SIG-M5 (cell line): ENCODE measurements around the gene COQ8A.
"Not testable (repeated sequence)": the region's sequence is repeated elsewhere in the genome, so short reads cannot be mapped to it uniquely, and the experiment has no call there.

Experiments used
- DNase-seq: peaks from one replicate; lab custom pipeline; 2025; lab: John Stamatoyannopoulos, UW

Gene COQ8A

DNA sequence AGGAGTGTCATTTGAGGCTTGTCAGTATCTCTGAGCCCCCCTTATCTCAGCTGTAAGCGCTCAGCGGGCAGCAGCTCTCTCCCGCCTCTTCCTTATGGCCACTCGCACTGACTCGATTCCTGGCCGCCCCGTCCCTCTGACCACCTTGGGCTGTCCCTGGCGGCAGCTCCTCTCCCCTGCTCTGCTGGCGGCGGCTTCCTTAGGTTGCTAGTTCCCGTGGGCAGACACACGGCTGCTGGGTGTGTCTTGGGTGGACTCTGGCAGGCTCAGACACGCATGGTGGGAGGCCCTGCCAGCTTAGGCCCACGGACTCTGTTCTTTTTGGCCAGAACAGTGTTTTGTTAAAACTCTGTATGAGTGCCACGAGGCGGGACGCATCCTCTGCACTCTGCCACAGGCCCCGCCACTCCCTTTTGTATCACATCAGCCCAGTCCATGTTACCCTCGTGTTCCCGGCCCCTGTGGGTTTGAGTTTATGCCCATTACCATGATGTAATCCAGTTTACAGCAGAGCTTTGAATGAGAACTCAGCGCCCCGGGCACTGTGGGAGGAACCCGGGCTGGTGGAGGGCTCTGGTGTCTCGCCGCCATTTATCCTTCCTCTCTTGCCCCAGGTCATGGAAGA is 45.9 kb downstream of the COQ8A start:
- no peak for DNase-seq

GRCh38 chr1:226986496-226987178 is 46.5 kb downstream of the COQ8A start:
- DNase-seq = no peak

GRCh38 chr1:226987179-226987536 is 47.1 kb downstream of the COQ8A start:
- no peak for DNase-seq

DNA sequence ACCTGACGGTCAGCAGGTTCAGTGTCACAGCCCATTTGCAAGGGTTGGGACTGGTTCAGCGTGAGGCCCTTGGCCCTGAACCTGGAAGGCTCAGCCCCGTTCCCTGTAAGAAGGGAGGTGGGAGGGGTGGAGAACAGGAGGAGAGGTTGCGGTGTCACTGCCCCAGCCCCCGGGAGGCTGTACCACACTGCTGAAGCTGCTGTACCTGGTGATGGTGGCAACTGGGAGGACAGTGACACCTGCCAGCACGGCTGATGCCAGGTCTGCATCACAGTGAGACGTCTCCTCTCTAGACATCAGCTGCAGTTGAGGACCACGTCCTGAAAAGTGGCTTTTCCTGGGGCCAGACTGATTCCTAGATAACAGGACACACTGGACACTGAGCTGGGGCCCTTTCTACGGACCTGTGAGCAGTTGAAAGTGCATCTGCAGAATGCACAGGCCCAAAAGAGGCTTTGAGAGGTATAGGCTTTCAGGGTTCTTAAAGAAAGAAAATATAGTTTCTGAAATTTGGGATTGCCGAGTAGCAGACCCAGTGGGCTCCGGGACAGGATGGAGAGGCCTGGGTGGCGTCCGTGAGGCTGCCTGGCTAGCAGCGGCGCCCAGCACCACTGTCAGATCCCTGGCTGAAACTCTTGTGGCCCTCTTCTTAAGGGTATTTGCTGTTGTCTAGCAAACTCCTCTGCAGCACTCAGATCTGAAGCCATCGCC is 47.7 kb downstream of the COQ8A start:
- DNase-seq = no peak

- no peak for DNase-seq
Observed at GRCh38 chr1:226988334-226988666, 48.2 kb downstream of the COQ8A start.

- no peak for DNase-seq
Observed at GRCh38 chr1:226989085-226989920, 49.2 kb downstream of the COQ8A start.

DNA sequence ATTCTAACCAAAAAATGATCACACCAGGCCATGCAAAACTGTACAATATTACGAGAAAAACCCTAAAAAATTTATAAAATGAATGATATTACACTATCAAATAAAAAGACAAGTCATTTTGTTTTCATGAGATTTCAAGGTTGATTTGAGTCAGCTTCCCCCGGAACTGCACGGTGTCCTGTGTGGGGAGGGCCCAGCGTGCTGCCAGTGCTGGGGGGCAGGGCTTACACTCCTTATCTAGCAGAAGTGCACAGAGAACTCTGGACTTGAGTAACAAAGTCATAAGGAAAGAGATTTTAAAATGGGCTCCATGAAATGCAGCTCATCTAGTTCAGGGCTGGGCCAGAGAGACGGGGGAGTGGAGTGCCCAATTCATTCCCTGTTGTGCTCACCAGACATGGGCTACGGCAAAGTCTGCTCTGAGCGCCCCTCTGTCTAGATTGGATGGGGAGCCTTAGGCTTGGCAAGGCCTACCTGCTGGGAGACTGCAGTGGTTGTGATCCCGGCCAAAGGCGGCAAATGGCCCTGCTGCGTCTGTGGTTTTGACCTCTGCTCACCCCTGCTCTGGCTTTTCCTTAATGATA is 50.1 kb downstream of the COQ8A start:
- no peak for DNase-seq

DNA sequence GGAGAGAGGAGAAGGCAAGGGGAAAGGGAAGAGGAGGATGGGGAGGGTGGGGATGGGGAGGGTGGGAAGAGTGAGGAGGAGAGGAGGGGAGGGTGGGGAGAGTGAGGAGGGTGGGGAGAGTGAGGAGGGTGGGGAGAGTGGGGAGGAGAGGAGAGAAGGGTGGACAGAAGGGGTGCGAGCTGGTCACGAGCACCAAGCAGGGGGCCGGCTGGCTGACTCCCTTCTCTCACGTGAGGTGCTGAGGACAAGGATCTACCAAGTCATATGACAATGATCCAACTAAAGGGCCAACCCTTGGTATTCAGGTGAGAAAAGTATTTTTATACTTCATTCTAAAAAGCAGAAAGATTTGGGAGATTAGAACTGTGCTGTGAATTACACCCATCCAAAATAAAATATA is 51.8 kb downstream of the COQ8A start:
- DNase-seq = no peak

DNA sequence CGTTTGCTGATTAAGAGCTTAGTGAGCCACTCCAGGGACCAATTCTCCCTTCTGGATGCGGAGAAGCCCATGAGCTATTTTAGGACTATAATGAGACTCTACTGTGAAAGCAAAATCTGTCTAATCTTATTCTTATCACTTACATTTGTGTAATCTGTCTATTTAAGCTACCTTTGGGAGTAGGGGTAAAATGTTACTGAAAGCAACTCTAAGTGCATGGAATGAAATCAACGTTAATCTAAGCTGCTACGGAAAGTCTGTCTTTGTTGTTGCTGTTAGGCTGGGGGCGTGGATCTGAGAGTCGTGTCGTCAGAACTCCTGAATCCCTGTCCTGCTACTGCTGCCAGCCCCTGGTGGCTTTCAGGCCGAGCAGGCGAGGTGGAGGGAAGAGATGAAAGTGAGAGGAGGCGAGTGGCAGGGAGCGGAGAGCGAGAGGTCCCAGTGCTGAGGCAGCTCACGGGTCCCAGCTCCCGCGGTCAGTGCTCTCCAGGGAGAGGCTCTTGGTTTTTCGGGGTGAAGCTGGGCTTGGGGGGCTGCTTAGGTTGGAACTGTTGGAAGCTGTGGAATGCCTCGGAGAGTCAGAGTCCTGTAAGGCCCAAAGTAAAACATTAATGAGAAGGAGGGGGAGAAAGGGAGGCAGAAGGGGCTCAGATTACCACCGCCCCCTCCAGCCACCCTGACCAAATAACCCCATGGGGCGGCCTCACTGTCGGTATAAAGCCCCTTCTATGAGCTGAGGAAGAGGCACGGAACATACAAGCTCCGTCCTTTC is 53.9 kb downstream of the COQ8A start:
- no peak for DNase-seq

GRCh38 chr1:226994586-226995364 is 54.7 kb downstream of the COQ8A start:
- no peak for DNase-seq

DNA sequence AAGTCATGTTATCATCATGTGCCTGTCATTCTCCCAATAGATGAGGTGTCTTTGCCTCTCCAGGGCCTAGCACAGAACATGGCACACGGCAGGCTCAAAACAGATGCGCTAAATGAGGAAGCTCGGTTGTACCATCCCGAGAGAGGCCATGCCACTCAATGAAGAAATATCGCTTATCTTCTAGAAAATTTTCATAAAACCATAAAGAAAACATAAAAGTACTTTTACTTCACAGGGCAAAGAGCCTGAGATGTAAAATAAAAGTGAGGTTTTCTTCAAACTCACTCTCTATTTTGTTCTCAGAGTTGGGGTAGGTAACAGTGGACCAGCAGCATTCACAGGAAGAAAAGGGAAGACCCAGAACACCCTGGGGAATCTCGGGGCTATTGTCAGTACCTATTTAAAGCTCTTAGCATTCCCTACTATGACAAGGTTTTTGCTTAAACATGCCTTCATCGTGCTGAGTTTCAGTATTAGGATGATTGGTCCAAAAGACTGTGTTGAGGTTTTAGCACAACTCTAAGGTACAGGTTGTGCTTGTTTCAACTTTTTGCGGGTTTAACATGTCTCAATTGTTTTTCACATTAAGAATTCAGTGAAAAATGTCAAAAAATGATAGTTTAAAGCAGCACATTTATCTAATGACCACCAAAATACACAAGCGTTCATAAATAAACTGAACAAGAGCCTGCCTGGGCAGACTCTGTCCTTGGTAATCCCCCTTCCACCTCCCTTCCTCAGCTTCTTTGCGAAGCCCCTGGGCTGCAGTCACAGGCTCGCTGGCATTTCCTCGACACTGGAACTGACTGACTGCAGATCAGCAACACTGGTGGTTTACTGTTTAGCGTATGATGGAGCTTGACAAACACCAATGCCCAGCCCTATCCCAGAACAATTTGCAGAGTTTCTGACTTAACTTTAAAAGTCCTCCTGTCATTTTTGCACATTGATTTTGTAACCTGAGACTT is 55.6 kb downstream of the COQ8A start:
- no peak for DNase-seq

DNA sequence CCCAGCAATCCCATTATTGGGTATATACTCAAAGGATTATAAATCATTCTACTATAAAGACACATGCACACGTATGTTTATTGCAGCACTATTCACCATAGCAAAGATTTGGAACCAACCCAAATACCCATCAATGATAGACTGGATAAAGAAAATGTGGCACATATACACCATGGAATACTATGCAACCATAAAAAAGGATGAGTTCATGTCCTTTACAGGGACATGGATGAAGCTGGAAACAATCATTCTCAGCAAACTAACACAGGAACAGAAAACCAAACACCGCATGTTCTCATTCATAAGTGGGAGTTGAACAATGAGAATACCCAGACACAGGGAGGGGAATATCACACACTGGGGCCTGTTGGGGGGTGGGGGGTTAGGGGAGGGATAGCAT is 59.5 kb downstream of the COQ8A start:
- DNase-seq = not testable (repeated sequence)

DNA sequence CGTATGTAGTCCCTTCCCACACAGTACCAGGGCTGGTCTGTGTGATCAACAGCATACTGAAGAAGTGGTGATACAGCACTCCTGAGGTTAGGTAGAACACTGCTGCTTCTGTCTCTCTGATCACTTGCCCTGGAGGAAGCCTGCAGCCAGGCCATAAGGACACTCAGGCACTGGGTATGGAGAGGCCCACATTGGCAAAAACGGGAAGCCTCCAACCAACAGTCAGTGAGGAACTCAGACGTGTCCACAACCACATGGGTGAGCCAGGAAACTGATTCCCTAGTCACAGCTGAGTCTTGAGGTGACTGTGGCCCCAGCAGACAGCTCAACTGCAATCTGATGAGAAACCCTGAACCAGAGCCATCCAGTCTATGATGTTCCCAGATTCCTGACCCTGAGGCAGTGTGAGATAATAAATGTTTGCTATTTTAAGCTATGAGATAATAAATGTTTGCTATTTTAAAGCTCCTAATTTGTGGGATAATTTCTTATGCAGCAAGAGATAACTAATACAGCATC is 62.5 kb downstream of the COQ8A start:
- no peak for DNase-seq

DNA sequence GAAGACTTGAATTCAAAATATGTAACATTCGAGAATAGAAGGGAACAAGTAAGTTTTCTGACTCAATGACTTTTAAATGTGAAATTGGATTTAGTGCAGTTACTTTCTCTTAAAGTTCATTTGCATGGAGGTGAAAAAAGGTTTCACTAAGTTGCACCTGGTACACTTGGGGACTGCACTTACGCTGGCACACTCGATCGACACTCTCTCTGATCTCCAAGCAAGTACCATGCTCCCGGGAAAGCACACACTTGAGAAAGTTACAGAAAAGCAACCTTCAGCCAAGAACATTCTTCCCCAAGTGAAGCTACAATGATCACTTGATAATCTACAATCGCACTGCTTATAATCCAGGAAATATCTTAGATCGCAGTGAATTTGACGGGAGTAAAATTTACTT is 63.1 kb downstream of the COQ8A start:
- no peak for DNase-seq

DNA sequence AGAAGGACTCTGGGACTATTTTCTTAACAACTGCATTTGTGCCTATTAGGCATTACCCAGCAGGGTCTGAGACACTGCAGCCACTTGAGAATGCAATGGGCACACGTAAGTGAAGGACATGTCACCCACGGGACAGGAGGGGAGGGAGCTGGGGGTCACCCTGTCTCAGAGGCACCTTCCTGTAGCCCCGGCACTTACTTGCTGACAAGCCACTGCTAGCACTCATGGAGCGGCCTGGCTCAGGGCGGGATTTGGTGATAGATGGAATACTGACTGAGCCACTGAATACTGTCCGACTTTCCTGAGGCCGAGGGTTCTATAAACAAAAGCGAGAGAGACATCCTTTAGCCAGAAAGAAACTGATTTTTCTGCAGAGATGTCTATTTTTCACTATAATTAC is 64.7 kb downstream of the COQ8A start:
- no peak for DNase-seq

GRCh38 chr1:227006226-227006796 is 66.2 kb downstream of the COQ8A start:
- DNase-seq = no peak

GRCh38 chr1:227009937-227010336 is 69.8 kb downstream of the COQ8A start:
- no peak for DNase-seq

- DNase-seq = no peak
Observed at GRCh38 chr1:227010645-227011044, 70.6 kb downstream of the COQ8A start.

DNA sequence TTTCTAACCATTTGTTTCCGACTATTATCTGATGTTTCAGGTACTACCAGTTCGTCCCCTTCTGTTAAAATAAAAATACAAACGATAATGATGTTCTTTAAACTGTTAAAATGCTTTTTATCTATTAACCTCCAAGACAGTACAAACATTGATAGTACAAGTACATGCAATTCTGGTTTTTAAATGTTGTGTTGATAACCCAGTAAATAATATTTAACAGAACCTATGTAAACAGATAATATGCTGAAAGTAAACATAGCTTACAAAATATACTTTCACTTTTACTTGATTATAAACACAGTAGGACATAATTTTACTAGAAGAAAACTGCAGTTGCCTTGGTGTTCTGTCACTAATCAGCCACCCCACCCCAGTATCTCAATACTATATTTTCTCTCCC is 76.9 kb downstream of the COQ8A start:
- DNase-seq = no peak
